Measurements from ENCODE around the gene APMAP. TPM values are rescaled to one million over a fixed set of nuclear protein-coding genes. Genes with fewer than 3 reads are reported as not detected.
"Not testable (repeated sequence)": the region's sequence is repeated elsewhere in the genome, so short reads cannot be mapped to it uniquely, and the experiment has no call there.

The APMAP gene
- total RNA-seq, 3 donors from 2014 or later (not counting 1 experiment from before 2014, with no cell fraction given) = 205 to 212 (median 207) TPM

DNA sequence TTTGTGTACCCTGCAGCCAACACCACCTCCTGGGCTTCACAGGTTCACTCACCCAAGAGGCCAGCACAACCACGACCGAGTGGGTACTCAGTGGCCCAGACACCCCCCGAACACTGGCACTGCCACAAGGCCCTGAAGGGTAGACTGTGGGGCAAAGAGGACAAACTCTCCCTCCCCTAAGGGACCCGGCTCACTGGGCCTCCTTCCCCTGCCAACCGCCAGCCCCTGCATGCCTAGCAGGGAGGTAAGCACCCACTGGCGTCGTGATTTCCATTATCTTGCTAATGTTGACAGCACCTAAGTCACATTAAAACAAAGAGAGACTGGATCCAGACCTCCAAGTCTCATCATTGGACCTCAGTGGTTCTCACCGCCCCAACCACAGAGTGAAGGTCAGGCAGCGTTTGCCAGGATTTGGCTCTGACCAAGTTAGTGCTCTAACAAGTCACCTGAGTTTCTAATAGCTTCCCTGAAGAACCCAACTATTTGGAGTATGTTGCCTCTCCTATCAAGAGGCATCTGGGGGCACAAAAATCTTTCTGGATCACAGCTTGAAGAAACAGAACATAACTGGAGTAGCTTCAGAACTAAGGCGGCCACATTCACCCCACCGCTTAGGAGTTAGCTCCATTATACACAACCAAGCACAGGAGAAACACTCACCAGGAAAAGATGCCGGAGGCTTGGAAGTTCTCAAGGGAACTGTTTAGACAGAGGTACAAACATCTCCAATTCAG is 14.0 kb upstream of the APMAP start:
- Mint-ChIP-seq H3K4me1 (peaks cover 0 to 13% of the 10 kb centered on the region in 2 donors), H3K27me3 (ENCODE audit: low read depth in 2 of 2) (no peaks in the 10 kb centered on the region), H3K36me3 (peaks cover 6% of the 10 kb centered on the region), H3K9me3 (no peaks in the 10 kb centered on the region), H3K4me3 (no peak overlapping the region), H3K27ac (no peak overlapping the region)
- ATAC-seq (no peak), DNase-seq (no peak)
- WGBS (ENCODE audit: insufficient coverage) = 92% methylated on average over 12 of the region's 12 CpGs
- Histone ChIP-seq H3K27me3 (ENCODE audit: control insufficient read depth, insufficient read depth, low read length) (no peaks in the 10 kb centered on the region), H3K36me3 (ENCODE audit: control insufficient read depth, insufficient read depth, low read length) (peaks cover 60% of the 10 kb centered on the region), H3K4me1 (ENCODE audit: control insufficient read depth, insufficient read depth, low read length) (no peaks in the 10 kb centered on the region), H3K27ac (ENCODE audit: low read length) (no peak overlapping the region), H3K9me3 (ENCODE audit: control insufficient read depth, insufficient read depth, low read length) (no peaks in the 10 kb centered on the region), H3K4me3 (ENCODE audit: low read length) (no peak overlapping the region)
- intact Hi-C loops (cut with micrococcal nuclease) = no loop called here
- TF ChIP-seq, protein P1, sequence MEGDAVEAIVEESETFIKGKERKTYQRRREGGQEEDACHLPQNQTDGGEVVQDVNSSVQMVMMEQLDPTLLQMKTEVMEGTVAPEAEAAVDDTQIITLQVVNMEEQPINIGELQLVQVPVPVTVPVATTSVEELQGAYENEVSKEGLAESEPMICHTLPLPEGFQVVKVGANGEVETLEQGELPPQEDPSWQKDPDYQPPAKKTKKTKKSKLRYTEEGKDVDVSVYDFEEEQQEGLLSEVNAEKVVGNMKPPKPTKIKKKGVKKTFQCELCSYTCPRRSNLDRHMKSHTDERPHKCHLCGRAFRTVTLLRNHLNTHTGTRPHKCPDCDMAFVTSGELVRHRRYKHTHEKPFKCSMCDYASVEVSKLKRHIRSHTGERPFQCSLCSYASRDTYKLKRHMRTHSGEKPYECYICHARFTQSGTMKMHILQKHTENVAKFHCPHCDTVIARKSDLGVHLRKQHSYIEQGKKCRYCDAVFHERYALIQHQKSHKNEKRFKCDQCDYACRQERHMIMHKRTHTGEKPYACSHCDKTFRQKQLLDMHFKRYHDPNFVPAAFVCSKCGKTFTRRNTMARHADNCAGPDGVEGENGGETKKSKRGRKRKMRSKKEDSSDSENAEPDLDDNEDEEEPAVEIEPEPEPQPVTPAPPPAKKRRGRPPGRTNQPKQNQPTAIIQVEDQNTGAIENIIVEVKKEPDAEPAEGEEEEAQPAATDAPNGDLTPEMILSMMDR (IDR thresholded peaks at IDR 0.05) = no peak

DNA sequence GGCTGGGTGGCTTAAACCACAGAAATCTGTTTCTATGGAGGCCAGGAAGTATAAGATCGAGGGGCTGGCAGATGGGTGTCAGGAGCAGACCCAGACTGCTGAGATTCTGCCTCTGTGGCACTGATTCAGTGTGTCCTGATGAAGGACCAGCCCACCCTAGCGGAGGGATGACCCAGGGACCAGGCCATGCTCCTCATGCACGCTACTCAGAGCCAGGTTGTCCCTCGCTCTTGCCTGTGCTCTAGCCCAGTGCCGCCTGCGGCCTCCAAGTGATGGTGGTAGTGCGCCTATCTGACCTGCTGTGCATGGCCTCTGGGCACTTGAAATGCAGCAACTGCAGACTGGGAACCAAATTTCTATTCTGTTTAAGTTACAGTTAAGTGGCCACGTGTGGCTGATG is 13.1 kb upstream of the APMAP start:
- Histone ChIP-seq H3K27me3 (ENCODE audit: control insufficient read depth, insufficient read depth, low read length) (no peaks in the 10 kb centered on the region), H3K4me1 (ENCODE audit: control insufficient read depth, insufficient read depth, low read length) (no peaks in the 10 kb centered on the region), H3K27ac (ENCODE audit: low read length) (no peak overlapping the region), H3K9me3 (ENCODE audit: control insufficient read depth, insufficient read depth, low read length) (no peaks in the 10 kb centered on the region), H3K4me3 (ENCODE audit: low read length) (no peak overlapping the region), H3K36me3 (ENCODE audit: control insufficient read depth, insufficient read depth, low read length) (peaks cover 51% of the 10 kb centered on the region)
- Mint-ChIP-seq H3K27me3 (ENCODE audit: low read depth in 2 of 2) (no peaks in the 10 kb centered on the region), H3K36me3 (peaks cover 6% of the 10 kb centered on the region), H3K27ac (peak overlapping the region in 1 of 2 donors; percentile 24), H3K4me3 (no peak overlapping the region), H3K9me3 (no peaks in the 10 kb centered on the region), H3K4me1 (peaks cover 0 to 13% of the 10 kb centered on the region in 2 donors)
- no peak for DNase-seq
- 91% methylated on average over 8 of the region's 8 CpGs for WGBS (ENCODE audit: insufficient coverage)
- ATAC-seq = no peak
- TF ChIP-seq, protein P1 (IDR thresholded peaks at IDR 0.05) = no peak
- intact Hi-C loops (cut with micrococcal nuclease) = no loop called here

DNA sequence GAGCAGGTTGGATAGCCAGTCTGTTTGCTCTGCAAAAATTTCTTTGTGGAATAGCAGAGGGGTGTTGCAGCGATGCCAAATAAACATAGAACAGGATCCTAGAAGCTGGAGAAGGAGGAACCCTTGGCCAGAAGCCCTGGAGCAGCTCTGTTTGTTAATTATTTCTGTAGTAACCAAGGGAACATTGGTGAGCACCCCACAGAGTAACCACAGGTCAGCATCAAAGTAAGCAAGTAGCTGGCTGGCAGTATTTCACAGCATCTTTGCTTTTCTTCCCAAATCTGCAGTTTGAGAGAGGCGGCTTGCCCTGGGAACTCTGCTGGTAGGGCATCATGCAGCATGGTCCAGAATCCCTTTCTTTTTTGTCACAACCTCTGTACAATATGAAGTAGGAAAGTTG is 12.7 kb upstream of the APMAP start:
- Histone ChIP-seq H3K4me3 (ENCODE audit: low read length) (no peak overlapping the region), H3K9me3 (ENCODE audit: control insufficient read depth, insufficient read depth, low read length) (no peaks in the 10 kb centered on the region), H3K27me3 (ENCODE audit: control insufficient read depth, insufficient read depth, low read length) (no peaks in the 10 kb centered on the region), H3K4me1 (ENCODE audit: control insufficient read depth, insufficient read depth, low read length) (no peaks in the 10 kb centered on the region), H3K36me3 (ENCODE audit: control insufficient read depth, insufficient read depth, low read length) (peaks cover 47% of the 10 kb centered on the region), H3K27ac (ENCODE audit: low read length) (no peak overlapping the region)
- H3K27ac Mint-ChIP-seq = peak overlapping the region in 1 of 2 donors; percentile 24
- TF ChIP-seq, protein P1 (IDR thresholded peaks at IDR 0.05) = no peak
- H3K27me3 Mint-ChIP-seq (ENCODE audit: low read depth in 2 of 2) = no peaks in the 10 kb centered on the region
- DNase-seq (no peak), ATAC-seq (no peak)
- peaks cover 6% of the 10 kb centered on the region for H3K36me3 Mint-ChIP-seq
- no peaks in the 10 kb centered on the region for H3K9me3 Mint-ChIP-seq
- WGBS (ENCODE audit: insufficient coverage) = 98% methylated on average over 2 of the region's 2 CpGs
- H3K4me1 Mint-ChIP-seq = peaks cover 0 to 13% of the 10 kb centered on the region in 2 donors
- H3K4me3 Mint-ChIP-seq = no peak overlapping the region
- intact Hi-C loops (cut with micrococcal nuclease) = no loop called here

DNA sequence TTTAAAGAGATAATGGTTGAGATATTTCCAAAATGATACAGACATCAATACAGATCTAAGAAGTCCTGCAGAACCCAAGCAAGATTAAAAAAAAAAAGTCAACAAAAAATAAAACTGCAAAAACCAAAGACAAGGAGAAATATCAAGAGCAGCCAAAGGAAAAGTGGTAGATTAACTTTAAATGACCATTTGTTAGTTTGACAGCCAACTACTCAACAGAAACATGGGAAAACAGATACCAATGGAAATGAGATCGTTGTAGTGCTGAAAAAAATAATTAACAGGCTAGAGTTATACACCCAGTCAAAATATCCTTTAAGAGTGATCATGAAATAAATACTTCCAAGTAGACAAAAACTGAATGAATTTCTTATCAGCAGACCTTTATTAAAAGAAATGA is 10.5 kb upstream of the APMAP start:
- intact Hi-C loops (cut with micrococcal nuclease) = no loop called here
- H3K4me1 ChIP-seq (ENCODE audit: control insufficient read depth, insufficient read depth, low read length) = no peaks in the 10 kb centered on the region
- ATAC-seq (no peak), DNase-seq (no peak)
- Mint-ChIP-seq H3K36me3 (peaks cover 6% of the 10 kb centered on the region), H3K9me3 (no peaks in the 10 kb centered on the region), H3K27ac (no peak overlapping the region), H3K27me3 (ENCODE audit: low read depth in 2 of 2) (no peaks in the 10 kb centered on the region), H3K4me3 (no peak overlapping the region), H3K4me1 (peaks cover 0 to 10% of the 10 kb centered on the region in 2 donors)
- H3K27ac ChIP-seq (ENCODE audit: low read length) = no peak overlapping the region
- no peaks in the 10 kb centered on the region for H3K27me3 ChIP-seq (ENCODE audit: control insufficient read depth, insufficient read depth, low read length)
- TF ChIP-seq, protein P1 (IDR thresholded peaks at IDR 0.05) = no peak
- no peak overlapping the region for H3K4me3 ChIP-seq (ENCODE audit: low read length)
- H3K36me3 ChIP-seq (ENCODE audit: control insufficient read depth, insufficient read depth, low read length) = peaks cover 30% of the 10 kb centered on the region
- H3K9me3 ChIP-seq (ENCODE audit: control insufficient read depth, insufficient read depth, low read length) = no peaks in the 10 kb centered on the region
- WGBS (ENCODE audit: insufficient coverage) = no CpG with 5 or more reads among the region's 1 CpG

DNA sequence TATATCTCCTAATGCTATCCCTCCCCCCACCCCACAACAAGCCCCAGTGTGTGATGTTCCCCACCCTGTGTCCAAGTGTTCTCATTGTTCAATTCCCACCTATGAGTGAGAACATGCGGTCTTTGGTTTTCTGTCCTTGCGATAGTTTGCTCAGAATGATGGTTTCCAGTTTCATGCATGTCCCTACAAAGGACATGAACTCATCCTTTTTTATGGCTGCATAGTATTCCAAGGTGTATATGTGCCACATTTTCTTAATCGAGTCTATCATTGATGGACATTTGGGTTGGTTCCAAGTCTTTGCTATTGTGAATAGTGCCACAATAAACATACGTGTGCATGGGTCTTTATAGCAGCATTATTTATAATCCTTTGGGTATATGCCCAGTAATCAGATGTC is 8.8 kb upstream of the APMAP start:
- H3K4me3 ChIP-seq (ENCODE audit: low read length); H3K27me3 Mint-ChIP-seq (ENCODE audit: low read depth in 2 of 2); H3K27ac Mint-ChIP-seq; H3K4me1 ChIP-seq (ENCODE audit: control insufficient read depth, insufficient read depth, low read length); H3K4me1 Mint-ChIP-seq; H3K9me3 Mint-ChIP-seq; H3K27me3 ChIP-seq (ENCODE audit: control insufficient read depth, insufficient read depth, low read length); DNase-seq; H3K36me3 Mint-ChIP-seq; H3K27ac ChIP-seq (ENCODE audit: low read length); intact Hi-C loops (cut with micrococcal nuclease); H3K4me3 Mint-ChIP-seq; H3K9me3 ChIP-seq (ENCODE audit: control insufficient read depth, insufficient read depth, low read length); ATAC-seq: not testable (repeated sequence)
- WGBS (ENCODE audit: insufficient coverage) = 95% methylated on average over 2 of the region's 4 CpGs
- peaks cover 13% of the 10 kb centered on the region for H3K36me3 ChIP-seq (ENCODE audit: control insufficient read depth, insufficient read depth, low read length)

All from natural killer cell (primary cell).